GM06990 (cell line): ENCODE data around the gene C2orf76.

Experiments used
- DNase-seq: peaks from one replicate; pipeline ENCODE4 v3.0.0-alpha.2; 2011; ENCODE audit not compliant: insufficient read length; ENCODE audit errors: extremely low read depth
- H3K27me3 ChIP-seq: replicated peaks from 2 replicates; pipeline ENCODE4 v1.6.0; 2011; ENCODE audit warnings: low read length; ENCODE audit not compliant: control insufficient read depth, insufficient read depth
- H3K36me3 ChIP-seq: 2 replicates; pipeline ENCODE4 v1.5.1; 2011; ENCODE audit warnings: low read length; ENCODE audit not compliant: control insufficient read depth, insufficient read depth
- H3K4me3 ChIP-seq: replicated peaks from 2 replicates; pipeline ENCODE4 v1.5.1; 2011; ENCODE audit warnings: low read depth, mild to moderate bottlenecking, control low read depth, low read length
- TF ChIP-seq, protein P1 (sequence below): IDR thresholded peaks from 2 replicates; pipeline ENCODE4 v1.5.1; 2011; ENCODE audit warnings: low read length, control low read depth, mild to moderate bottlenecking, inconsistent platforms; ENCODE audit not compliant: insufficient read depth, poor library complexity, severe bottlenecking

C2orf76 gene

DNA sequence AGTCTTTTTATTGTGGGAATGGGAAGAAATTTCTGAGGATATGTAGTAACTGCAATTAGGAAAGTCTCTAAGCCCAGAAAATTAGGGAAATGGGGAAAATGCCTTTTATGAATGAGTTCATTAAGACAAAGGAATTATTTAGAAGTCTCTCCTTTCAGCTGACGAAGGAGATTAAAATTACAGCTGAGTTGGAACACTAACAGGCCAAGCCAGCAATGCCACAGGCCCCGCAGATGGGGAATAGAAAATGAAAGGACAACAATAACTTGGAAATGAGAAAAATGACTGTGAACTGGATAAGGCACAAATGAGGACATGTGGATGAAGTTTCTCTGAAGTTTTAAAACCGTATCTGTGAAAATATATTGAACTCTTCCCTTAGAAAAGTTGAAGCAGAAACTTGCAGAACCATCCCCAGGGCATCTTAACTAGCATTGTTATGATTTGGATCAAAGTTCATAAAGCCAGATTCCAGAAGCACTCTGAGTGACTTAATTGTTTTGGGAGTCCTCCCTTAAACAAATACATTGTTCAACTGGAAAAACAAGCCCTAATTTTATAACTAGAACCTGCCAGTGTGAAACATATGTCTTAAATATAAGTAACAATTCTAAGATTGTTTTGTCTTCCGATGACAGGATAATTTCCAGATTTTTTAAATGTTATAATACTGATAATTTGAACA lies 51.3 kb downstream of the C2orf76 start:
- Histone ChIP-seq H3K4me3 (no peak overlapping the region), H3K27me3 (no peaks in the 10 kb centered on the region), H3K36me3 (no peaks in the 10 kb centered on the region)
- TF ChIP-seq, protein P1, sequence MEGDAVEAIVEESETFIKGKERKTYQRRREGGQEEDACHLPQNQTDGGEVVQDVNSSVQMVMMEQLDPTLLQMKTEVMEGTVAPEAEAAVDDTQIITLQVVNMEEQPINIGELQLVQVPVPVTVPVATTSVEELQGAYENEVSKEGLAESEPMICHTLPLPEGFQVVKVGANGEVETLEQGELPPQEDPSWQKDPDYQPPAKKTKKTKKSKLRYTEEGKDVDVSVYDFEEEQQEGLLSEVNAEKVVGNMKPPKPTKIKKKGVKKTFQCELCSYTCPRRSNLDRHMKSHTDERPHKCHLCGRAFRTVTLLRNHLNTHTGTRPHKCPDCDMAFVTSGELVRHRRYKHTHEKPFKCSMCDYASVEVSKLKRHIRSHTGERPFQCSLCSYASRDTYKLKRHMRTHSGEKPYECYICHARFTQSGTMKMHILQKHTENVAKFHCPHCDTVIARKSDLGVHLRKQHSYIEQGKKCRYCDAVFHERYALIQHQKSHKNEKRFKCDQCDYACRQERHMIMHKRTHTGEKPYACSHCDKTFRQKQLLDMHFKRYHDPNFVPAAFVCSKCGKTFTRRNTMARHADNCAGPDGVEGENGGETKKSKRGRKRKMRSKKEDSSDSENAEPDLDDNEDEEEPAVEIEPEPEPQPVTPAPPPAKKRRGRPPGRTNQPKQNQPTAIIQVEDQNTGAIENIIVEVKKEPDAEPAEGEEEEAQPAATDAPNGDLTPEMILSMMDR = no peak
- DNase-seq = no peak

DNA sequence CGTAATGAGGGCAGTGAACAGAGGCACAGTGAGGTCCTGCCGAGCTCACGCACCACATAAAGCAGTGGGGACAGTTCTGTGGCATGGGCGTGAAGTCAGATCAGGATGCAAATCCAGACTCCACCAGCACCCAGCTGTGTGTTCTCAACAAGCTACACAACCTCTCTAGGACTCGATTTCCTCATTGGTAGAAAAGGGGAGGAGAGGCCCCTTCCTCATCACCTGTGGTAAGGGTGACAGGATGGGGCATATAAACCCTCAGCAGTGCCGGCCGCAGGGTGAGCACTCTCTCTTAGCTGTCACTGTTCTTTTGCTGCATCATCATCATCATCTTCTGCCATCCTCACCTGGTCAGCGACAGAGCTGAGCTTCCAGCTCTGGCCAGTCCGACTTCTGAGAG lies 54.8 kb downstream of the C2orf76 start:
- TF ChIP-seq, protein P1 = no peak
- H3K36me3 ChIP-seq = no peaks in the 10 kb centered on the region
- H3K4me3 ChIP-seq = no peak overlapping the region
- no peaks in the 10 kb centered on the region for H3K27me3 ChIP-seq
- DNase-seq = no peak

DNA sequence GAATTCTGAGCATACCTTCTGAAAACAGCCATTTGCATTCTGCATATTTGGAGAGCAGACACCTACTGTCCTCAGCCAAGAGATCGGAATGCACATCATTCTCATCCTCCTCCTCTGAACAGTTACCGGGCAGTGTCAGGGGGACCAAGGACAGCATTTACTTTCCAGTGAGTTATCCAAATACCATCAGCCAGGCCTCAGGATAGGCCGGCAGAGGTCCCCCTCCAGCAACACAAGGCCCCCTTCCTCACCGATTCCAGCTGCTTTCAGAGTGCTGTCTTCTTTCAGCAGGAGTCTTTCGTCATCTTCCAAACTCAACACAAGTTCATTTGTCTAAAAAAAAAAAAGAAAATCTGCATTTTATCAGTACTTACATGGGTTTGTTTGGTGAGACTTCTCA lies 55.3 kb downstream of the C2orf76 start:
- TF ChIP-seq, protein P1 = no peak
- DNase-seq = no peak
- H3K4me3 ChIP-seq = no peak overlapping the region

DNA sequence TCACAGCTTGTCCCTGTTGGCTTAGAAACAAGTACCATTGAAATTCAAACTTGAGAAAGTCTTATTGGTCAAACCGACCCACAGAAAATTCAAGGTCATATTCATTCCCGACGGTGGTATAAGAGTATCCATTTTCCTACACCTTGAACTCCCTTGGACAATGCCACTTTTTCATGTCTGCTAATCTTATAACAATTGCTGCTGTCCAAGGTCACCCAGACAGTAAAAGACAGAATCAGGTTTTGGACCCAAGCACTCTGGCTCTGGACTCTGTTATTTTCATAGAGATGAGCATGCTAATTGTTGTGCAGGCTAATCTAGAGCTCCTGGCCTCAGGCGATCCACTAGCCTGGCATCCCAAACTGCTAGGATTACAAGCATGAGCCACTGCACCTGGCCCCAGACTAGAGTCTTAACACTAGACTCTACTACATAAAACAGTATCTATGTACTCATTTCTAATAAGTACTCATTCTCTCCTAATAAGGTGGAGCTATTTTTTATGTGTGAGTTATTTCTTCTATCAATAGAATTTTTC lies 57.8 kb downstream of the C2orf76 start:
- Histone ChIP-seq H3K27me3 (no peaks in the 10 kb centered on the region), H3K36me3 (no peaks in the 10 kb centered on the region), H3K4me3 (no peak overlapping the region)
- no peak for DNase-seq
- TF ChIP-seq, protein P1 = no peak

More for the DNA sequence above, 55.3 kb downstream of the C2orf76 start:
- no peaks in the 10 kb centered on the region for H3K36me3 ChIP-seq
- H3K27me3 ChIP-seq = no peaks in the 10 kb centered on the region

DNA sequence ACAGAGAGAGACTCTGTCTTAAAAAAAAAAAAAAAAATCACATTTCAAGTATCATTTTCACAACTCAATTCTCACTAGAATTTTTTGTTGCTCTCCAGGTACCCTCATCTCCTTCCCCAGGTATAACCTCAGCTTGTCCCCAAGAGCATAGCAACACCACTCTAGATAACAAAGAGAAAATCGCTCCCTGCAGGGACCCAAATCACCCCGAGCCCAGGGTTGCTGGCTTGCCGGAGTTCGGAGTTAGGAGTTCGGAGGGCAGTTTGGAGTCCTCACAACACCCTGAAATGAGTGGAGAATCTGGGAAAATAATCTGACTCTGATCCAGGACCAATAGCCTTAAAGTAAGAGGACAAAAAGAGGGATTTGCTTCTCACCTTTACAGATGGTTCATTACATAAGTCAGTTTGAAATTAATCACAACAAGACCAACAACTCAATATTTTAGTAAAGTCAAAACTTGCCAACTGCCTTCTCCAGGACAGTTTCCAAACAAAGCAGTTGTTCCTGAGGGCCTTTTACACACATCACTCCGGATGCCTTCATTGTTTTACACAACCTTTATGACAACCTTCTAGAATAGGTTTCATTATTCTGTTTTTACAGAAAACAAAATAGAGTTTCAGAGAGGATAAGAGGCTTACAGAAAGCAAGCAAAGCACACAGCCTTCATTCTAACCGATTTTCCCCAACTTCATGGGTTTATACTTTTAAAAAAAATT lies 59.1 kb downstream of the C2orf76 start:
- Histone ChIP-seq H3K27me3 (no peaks in the 10 kb centered on the region), H3K4me3 (no peak overlapping the region), H3K36me3 (no peaks in the 10 kb centered on the region)
- TF ChIP-seq, protein P1 = no peak
- no peak for DNase-seq
